ENCODE measurements around the gene TIMM29. TPM values are rescaled to one million over a fixed set of nuclear protein-coding genes. Genes with fewer than 3 reads are reported as not detected.

TIMM29 gene
- total and polyA plus RNA-seq, 2 experiments from 2014 or later: 31.3 to 54.5 TPM

DNA sequence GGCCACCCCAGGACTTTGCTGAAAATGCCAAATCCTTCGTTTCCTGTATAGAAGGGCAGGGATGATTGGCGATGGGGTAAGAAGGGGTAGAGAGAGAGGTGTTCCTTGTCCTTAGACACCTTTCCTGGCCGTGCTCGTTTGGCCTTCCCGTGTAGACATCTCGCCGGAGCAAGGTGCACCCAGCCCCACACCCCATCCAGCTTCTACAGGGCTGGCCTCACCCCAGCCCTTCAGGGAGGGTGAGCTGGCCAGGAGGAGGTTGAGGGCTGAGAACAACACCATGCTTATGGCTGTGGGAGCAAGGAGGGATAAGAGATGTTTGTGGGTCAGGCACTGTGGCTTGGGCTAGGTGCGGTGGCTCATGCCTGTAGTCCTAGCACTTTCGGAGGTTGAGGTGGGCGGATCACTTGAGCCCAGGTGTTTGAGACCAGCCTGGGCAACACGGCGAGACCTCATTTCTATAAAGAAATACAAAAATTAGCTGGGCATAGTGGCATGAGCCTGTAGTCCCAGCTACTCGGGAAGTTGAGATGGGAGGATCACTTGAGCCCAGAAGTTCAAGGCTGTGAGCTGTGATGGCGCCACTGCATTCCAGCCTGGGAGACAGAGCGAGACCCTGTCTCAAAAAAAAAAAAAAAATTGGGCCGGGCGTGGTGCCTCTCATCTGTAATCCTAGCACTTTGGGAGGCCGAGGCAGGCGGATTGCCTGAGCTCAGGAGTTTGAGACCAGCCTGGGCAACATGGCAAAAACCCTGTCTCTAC, 47.7 kb downstream of the TIMM29 start:
- Histone ChIP-seq H3K4me3 (no peak overlapping the region), H3K36me3 (no peaks in the 10 kb centered on the region), H3K4me1 (ENCODE audit: low read depth) (peaks cover 4% of the 10 kb centered on the region), H3K9me3 (ENCODE audit: low read depth) (no peaks in the 10 kb centered on the region), H3K27me3 (no peaks in the 10 kb centered on the region), H3K27ac (peak overlapping the region; percentile 69)
- DNase-seq (ENCODE audit: low read depth in 1 of 2, low spot score in 1 of 2): no peak
- TF ChIP-seq, protein P1, sequence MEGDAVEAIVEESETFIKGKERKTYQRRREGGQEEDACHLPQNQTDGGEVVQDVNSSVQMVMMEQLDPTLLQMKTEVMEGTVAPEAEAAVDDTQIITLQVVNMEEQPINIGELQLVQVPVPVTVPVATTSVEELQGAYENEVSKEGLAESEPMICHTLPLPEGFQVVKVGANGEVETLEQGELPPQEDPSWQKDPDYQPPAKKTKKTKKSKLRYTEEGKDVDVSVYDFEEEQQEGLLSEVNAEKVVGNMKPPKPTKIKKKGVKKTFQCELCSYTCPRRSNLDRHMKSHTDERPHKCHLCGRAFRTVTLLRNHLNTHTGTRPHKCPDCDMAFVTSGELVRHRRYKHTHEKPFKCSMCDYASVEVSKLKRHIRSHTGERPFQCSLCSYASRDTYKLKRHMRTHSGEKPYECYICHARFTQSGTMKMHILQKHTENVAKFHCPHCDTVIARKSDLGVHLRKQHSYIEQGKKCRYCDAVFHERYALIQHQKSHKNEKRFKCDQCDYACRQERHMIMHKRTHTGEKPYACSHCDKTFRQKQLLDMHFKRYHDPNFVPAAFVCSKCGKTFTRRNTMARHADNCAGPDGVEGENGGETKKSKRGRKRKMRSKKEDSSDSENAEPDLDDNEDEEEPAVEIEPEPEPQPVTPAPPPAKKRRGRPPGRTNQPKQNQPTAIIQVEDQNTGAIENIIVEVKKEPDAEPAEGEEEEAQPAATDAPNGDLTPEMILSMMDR (IDR thresholded peaks at IDR 0.05; ENCODE audit: low read depth, low read length): no peak

DNA sequence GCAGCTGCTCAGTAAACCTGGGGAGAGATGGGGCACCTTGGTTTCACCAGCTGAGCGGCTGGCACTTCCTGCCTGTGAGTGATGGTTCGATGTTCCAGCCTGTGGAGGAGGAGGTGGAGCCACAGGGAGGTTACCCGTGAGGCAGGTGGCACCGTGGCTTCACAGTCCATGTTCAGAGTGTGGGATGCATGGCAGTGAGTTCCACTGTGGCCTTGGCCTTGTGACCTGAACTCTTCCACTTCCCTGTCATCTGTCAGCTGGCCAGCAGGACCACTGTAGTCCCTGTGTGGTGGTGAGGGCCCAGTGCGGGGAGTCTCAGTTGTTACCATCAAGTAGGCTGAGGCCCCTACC, 49.1 kb downstream of the TIMM29 start:
- peak overlapping the region; percentile 19 for H3K27ac ChIP-seq
- H3K27me3 ChIP-seq: no peaks in the 10 kb centered on the region
- peaks cover 4% of the 10 kb centered on the region for H3K4me1 ChIP-seq (ENCODE audit: low read depth)
- no peak overlapping the region for H3K4me3 ChIP-seq
- TF ChIP-seq, protein P1 (IDR thresholded peaks at IDR 0.05; ENCODE audit: low read depth, low read length): no peak
- DNase-seq (ENCODE audit: low read depth in 1 of 2, low spot score in 1 of 2): no peak
- no peaks in the 10 kb centered on the region for H3K36me3 ChIP-seq
- no peaks in the 10 kb centered on the region for H3K9me3 ChIP-seq (ENCODE audit: low read depth)

Other genes with a start within 250 kb of the TIMM29 start
- gene QTRT1, start 227.4 kb upstream of the TIMM29 start, total RNA-seq: 30.6 and 35.0 TPM in 2 replicates
- 70.8 and 84.1 TPM in 2 replicates for gene QTRT1, start 227.4 kb upstream of the TIMM29 start, polyA plus RNA-seq
- gene DNM2, start 210.7 kb upstream of the TIMM29 start, total RNA-seq: 122 and 124 TPM in 2 replicates
- 132 and 146 TPM in 2 replicates for gene DNM2, start 210.7 kb upstream of the TIMM29 start, polyA plus RNA-seq
- gene TMED1, start 92.6 kb upstream of the TIMM29 start, total RNA-seq: 77.5 and 83.1 TPM in 2 replicates
- gene TMED1, start 92.6 kb upstream of the TIMM29 start, polyA plus RNA-seq: 131 and 137 TPM in 2 replicates
- gene C19orf38, start 80.4 kb upstream of the TIMM29 start, total RNA-seq: 0.33 TPM in 1 of 2 replicates, not detected in the other
- gene C19orf38, start 80.4 kb upstream of the TIMM29 start, polyA plus RNA-seq: 0.64 and 1.1 TPM in 2 replicates
- gene CARM1, start 57.3 kb upstream of the TIMM29 start, total RNA-seq: 90.7 and 92.6 TPM in 2 replicates
- gene CARM1, start 57.3 kb upstream of the TIMM29 start, polyA plus RNA-seq: 46.8 and 81.2 TPM in 2 replicates
- gene YIPF2, start 172 bp upstream of the TIMM29 start, total RNA-seq: 67.2 and 69.9 TPM in 2 replicates
- gene YIPF2, start 172 bp upstream of the TIMM29 start, polyA plus RNA-seq: 32.9 and 38.9 TPM in 2 replicates
- gene SMARCA4, start 32.2 kb downstream of the TIMM29 start, total RNA-seq: 135 and 212 TPM in 2 replicates
- gene SMARCA4, start 32.2 kb downstream of the TIMM29 start, polyA plus RNA-seq: 178 and 181 TPM in 2 replicates
- gene LDLR, start 160.7 kb downstream of the TIMM29 start, total RNA-seq: 98.6 and 120 TPM in 2 replicates
- 57.8 and 107 TPM in 2 replicates for gene LDLR, start 160.7 kb downstream of the TIMM29 start, polyA plus RNA-seq
- 15.8 and 127 TPM in 2 replicates for gene SPC24, start 227.0 kb downstream of the TIMM29 start, total RNA-seq
- gene SPC24, start 227.0 kb downstream of the TIMM29 start, polyA plus RNA-seq: 7.1 and 25.8 TPM in 2 replicates

Data from cardiac muscle cell (in vitro differentiated cells and primary cell).